Epithelial cell of esophagus (primary cell): ENCODE results near the gene TMEM270.

ENCODE experiments used
- DNase-seq: peaks from one replicate; pipeline ENCODE4 v3.0.0; 2010; ENCODE audit warnings: low read depth
- H3K4me3 ChIP-seq: 2 replicates; pipeline ENCODE4 v1.5.1; 2011; ENCODE audit warnings: mild to moderate bottlenecking, low read length, control low read depth
- TF ChIP-seq, protein P1 (sequence below): IDR thresholded peaks from 2 replicates; pipeline ENCODE4 v1.5.1; 2011; ENCODE audit warnings: low read depth, mild to moderate bottlenecking, low read length, control low read depth, inconsistent platforms; ENCODE audit not compliant: insufficient read depth; ENCODE audit errors: missing control alignments

TMEM270 gene

DNA sequence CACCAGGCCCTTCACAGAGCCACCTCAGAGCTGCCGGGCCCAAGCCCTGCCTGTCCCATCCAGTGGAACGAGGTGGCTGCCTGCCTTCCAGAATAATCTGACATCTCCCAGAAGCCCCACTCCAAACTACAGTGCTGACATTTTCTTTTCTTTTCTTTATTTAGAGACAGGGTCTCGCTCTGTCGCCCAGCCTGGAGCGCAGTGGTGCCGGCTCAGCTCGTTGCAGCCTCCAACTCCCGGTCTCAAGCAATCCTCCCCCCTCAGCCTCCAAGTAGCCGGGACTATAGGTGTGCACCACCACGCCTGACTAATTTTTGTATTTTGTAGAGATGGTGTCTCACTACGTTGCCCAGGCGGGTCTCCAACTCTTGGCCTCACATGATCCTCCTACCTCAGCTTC, 346 bp downstream of the TMEM270 start:
- TF ChIP-seq, protein P1, sequence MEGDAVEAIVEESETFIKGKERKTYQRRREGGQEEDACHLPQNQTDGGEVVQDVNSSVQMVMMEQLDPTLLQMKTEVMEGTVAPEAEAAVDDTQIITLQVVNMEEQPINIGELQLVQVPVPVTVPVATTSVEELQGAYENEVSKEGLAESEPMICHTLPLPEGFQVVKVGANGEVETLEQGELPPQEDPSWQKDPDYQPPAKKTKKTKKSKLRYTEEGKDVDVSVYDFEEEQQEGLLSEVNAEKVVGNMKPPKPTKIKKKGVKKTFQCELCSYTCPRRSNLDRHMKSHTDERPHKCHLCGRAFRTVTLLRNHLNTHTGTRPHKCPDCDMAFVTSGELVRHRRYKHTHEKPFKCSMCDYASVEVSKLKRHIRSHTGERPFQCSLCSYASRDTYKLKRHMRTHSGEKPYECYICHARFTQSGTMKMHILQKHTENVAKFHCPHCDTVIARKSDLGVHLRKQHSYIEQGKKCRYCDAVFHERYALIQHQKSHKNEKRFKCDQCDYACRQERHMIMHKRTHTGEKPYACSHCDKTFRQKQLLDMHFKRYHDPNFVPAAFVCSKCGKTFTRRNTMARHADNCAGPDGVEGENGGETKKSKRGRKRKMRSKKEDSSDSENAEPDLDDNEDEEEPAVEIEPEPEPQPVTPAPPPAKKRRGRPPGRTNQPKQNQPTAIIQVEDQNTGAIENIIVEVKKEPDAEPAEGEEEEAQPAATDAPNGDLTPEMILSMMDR: no peak
- no peak for DNase-seq
- H3K4me3 ChIP-seq: no peak overlapping the region

DNA sequence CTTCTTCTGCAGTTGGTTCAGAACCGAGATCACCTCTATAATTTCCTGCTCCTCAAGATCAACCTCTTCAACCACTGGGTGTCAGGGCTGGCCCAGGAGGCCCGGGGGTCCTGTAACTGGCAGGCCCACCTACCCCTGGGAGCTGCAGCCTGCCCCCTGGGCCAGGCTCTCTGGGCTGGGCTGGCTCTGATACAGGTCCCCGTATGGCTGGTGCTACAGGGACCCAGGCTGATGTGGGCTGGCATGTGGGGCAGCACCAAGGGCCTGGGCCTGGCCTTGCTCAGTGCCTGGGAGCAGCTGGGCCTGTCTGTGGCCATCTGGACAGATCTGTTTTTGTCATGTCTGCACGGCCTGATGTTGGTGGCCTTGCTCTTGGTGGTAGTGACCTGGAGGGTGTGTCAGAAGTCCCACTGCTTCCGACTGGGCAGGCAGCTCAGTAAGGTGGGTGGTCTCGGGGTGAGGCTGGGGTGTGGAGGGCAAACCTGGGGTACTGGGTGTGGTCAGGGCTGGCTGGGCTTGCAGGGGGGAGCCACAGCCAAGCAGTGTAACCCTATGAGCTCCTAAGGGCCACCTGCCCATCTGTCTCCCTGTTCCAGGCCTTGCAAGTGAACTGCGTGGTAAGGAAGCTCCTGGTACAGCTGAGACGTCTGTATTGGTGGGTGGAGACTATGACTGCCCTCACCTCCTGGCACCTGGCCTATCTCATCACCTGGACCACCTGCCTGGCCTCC, 4.2 kb downstream of the TMEM270 start:
- no peak overlapping the region for H3K4me3 ChIP-seq
- DNase-seq: no peak
- TF ChIP-seq, protein P1: no peak

DNA sequence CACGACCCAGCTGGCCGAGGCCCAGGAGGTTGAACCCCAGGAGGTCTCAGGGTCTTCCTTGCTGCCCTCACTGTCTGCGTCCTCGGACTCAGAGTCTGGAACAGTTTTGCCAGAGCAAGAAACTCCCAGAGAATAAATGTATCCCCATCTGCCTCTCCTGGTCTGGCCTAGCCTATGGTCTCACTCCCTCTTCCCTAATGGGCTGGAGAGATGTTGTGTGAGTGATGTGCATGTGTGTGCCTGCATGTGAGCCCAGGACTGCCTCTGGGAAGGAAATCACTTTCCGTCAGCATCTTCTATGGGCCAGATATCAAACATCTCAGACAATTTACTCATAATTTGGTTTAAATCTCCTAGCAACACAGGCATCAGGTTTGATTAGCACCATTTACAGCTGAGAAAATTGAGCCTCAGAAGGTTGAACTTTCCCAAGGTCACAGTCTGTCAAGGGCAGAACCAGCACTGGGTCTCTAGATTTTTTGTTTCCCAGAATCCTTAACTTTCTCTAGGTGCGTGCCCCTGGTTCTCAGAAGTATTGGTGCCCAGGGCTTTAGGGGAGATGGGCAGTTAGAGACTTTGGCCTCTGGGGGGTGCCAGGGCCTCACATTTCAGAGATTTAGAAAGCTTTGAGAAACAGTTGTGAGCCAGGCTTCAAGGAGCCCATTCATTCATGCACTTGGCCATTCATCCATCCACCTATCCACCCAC, 4.9 kb downstream of the TMEM270 start:
- no peak overlapping the region for H3K4me3 ChIP-seq
- DNase-seq: peak; percentile 54
- TF ChIP-seq, protein P1: peak; percentile 63

DNA sequence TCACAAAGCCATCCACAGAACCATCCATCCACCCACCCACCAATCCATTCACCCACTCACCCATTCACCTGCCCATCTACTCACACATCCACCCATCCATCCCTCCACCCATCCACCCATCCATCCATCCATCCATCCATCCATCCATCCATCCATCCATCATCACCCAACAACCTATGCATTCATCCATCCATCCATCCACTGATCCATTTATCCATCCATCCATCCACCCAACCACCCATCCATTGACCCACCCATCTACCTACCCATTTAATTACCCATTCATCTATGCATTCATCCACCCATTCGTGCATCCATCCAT, 5.4 kb downstream of the TMEM270 start:
- no peak for DNase-seq
- no peak overlapping the region for H3K4me3 ChIP-seq
- TF ChIP-seq, protein P1: no peak

DNA sequence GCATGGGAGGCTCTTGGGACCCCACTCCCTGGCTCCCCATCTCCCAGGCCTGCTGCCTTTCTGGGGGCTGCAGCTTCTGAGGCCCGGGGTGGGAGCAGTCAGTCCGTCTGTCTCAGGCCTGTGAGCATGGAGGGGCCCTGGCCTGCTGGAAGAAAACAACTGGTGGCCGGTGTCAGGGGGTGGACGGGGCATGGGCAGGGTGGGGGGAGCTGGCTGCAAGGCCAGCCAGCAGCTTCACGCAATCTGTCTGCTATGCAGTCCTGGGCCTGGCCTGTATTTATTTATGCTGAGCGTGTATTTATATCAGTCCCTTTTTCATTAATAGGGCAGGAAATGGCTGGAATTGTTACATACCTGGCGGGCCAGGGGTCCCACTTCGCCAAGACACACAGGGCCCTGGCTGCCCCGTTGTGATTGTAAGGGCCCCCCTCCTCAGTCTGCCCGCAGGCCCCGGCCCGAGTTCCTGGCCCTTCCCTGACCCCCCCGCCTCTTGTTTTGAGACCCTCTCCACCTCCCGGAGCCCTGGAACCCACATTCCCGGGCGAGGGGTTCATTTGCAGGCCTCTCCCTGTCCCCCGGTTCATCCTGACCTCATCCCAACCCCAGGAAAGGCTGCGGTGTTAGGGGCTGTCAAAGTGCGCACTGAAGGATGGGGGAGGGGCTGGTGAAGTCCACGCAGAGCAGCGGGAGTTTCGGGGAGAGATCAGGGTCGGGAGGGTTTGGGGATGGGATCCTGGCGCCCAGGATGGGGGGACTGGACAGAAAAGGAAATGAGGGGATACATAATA, 8.2 kb downstream of the TMEM270 start:
- no peak overlapping the region for H3K4me3 ChIP-seq
- TF ChIP-seq, protein P1: no peak
- no peak for DNase-seq

DNA sequence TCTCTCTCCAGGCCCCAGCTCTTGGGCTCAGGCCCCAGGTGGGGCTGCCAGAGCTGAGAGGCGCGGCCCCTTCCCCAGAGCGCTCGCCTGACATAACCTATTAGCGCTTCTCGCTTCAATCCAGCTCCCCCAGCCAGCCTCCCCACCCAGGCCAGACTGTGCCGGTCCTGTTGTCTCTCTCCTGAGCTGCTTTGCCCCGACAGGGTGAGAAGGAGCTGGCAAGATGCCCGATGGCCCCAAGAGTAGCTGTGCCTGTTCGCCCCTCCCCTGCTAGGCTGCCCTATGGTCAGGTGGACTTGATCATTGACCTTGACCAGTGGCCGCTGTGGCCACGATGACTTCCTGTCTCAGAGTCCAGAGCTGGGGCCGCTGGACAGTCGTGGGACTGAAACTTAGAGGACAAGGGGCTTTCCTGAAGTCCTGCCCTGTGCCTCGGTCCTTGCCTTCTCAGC, 9.1 kb downstream of the TMEM270 start:
- TF ChIP-seq, protein P1: no peak
- H3K4me3 ChIP-seq: no peak overlapping the region
- DNase-seq: no peak
